HG03575 (cell line): ENCODE data around the gene FAM135A.
A peak's percentile ranks its signal among the peaks of the same experiment; 100 is the strongest.
"Not testable (repeated sequence)": the region's sequence is repeated elsewhere in the genome, so short reads cannot be mapped to it uniquely, and the experiment has no call there.

Experiments
- ATAC-seq: cut with Tn5 transposase; IDR thresholded peaks from one replicate; pipeline ENCODE4 v1.9.1; 2021; ENCODE audit not compliant: unreplicated experiment, insufficient number of reproducible peaks, low FRiP score; ENCODE audit errors: extremely low read depth

FAM135A gene

GRCh38 chr6:70520575-70520974 lies 107.3 kb downstream of the FAM135A start:
- no peak for ATAC-seq

DNA sequence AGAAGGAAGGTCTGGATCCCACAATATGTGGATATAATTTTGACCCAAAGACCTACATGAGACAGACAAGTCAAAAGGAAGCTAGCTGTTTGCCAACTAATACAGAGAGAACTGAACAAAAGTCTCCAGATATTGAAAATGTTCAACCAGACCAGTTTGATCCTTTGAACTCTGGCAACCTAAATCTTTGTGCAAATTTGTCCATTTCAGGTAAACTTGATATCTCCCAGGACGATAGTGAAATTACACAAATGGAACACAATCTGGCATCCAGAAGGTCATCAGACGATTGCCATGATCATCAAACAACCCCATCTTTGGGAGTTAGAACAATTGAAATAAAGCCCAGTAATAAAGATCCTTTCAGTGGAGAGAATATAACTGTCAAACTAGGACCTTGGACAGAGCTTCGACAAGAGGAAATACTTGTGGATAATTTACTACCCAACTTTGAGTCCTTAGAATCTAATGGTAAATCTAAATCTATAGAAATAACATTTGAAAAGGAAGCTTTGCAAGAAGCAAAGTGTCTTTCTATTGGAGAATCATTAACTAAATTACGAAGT lies 111.5 kb downstream of the FAM135A start:
- no peak for ATAC-seq

DNA sequence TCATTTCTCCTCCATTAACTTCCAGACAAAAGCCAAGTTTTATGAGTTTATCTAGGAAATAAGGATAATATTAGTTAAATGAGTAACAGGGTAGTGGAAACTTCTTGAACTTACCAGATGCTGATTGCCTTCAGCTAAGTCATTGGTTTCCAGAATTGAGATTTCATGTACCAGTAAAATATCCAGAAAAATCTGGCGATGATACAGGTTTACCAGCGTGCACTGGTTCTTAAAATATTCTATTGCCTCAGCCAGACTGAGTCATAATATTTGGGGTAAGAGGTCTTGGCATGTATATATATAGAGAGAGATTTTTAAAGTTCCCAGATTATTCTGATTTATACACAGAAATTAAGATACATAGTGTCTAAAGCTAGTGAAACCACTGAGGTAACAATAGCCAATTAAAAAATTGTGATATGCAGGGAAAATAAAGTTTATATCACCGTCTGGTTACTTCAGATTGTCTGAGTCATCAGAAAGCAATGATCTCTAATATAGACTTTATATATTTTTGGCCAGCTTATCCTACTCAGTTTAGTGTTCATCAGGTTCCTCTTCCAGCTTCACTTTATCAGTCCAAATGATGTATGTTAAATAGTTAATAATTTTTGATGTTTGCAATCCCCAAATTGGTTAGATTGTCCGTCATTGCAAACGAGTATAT lies 113.9 kb downstream of the FAM135A start:
- ATAC-seq: no peak

GRCh38 chr6:70530023-70530422 lies 116.7 kb downstream of the FAM135A start:
- no peak for ATAC-seq

GRCh38 chr6:70531133-70531532 lies 117.8 kb downstream of the FAM135A start:
- ATAC-seq: no peak

GRCh38 chr6:70537266-70537665 lies 124.0 kb downstream of the FAM135A start:
- ATAC-seq: no peak

- ATAC-seq: no peak
These were observed 125.1 kb downstream of the FAM135A start for GRCh38 chr6:70538376-70538775.

GRCh38 chr6:70547313-70547712 lies 134.0 kb downstream of the FAM135A start:
- no peak for ATAC-seq

- ATAC-seq: no peak
These were observed 134.6 kb downstream of the FAM135A start for GRCh38 chr6:70547905-70548304.

DNA sequence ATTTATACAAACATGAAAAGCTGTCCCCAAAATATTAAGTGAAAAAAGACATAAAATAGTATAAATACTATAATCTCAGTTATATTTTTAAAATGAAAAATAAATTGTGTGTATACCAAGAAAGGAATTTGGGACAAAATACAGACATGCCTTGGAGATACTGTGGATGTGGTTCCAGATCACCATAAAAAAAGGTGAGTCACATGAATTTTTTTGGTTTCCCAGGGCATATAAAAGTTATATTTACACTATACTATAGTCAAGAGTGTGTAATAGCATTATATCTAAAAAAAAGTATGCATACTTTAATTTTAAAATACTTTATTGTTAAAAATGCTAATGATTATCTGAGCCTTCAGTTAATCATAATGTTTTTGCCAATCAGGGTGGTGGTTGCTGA lies 136.0 kb downstream of the FAM135A start:
- ATAC-seq: no peak

DNA sequence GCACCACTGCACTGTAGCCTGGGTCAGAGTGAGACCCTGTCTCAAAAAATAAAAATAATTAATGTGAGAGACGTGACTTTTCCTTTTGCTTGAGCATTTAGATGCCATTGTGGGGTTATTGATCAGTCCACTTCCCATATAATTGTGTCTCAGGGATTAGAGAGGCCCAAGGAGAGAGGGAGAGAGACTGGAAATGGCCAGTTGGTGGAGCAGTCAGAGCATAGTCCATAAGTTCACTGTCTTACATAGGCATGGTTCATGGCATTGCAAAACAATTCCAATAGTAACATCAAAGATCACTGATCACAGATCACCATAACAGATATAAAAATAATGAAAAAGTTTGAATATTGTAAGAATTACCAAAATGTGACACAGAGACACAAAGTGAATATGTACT lies 138.3 kb downstream of the FAM135A start:
- ATAC-seq: no peak

- ATAC-seq: not testable (repeated sequence)
These were observed 139.1 kb downstream of the FAM135A start for GRCh38 chr6:70552286-70552940.

GRCh38 chr6:70552974-70553373 lies 139.7 kb downstream of the FAM135A start:
- ATAC-seq: no peak

- no peak for ATAC-seq
These were observed 144.7 kb downstream of the FAM135A start for GRCh38 chr6:70557998-70558397.

GRCh38 chr6:70562401-70562800 lies 149.1 kb downstream of the FAM135A start:
- ATAC-seq: not testable (repeated sequence)

- ATAC-seq: no peak
These were observed 150.2 kb downstream of the FAM135A start for GRCh38 chr6:70563530-70563929.

DNA sequence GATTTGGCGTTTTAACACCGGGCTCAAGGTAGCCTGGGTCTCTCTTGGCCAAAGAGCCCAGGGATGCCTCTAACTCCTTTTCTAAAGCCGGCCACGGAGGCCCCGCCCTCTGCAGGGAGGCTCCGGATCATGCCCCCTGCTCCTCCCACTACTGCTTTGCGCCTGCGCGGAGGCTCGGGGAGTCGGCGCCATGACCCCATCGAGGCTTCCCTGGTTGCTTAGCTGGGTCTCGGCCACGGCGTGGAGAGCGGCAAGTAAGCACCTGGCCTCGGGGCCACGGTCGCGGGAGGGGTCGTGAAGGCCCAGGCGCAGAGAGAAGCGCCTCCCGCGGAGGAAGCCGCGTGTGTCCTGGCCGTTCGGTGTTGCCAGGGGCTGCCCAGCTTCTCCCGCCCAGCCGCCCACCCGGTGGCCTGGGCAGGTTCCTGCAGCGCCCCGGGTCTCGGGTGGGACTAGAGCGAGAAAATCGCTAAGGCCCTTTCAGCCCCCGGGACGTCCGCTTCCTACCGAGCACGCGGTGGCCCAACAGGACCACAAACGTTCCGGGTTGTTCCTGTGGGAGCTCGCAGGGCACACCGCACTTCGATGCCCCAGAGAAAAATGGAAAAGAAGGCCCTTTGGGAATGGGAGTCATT lies 153.6 kb downstream of the FAM135A start, which contains the start of gene SDHAF4:
Gene SDHAF4 (plus strand): TSS at position 180 of the 632 bp plus-strand sequence. CDS start 11 bp downstream, at position 191.
- ATAC-seq: peak; percentile 92

GRCh38 chr6:70574643-70575042 lies 161.3 kb downstream of the FAM135A start:
- no peak for ATAC-seq

- no peak for ATAC-seq
These were observed 162.7 kb downstream of the FAM135A start for GRCh38 chr6:70575899-70576495.
